ENCODE measurements around the gene FAM171A1.
"Not testable (repeated sequence)": the region's sequence is repeated elsewhere in the genome, so short reads cannot be mapped to it uniquely, and the experiment has no call there.

The FAM171A1 gene

DNA sequence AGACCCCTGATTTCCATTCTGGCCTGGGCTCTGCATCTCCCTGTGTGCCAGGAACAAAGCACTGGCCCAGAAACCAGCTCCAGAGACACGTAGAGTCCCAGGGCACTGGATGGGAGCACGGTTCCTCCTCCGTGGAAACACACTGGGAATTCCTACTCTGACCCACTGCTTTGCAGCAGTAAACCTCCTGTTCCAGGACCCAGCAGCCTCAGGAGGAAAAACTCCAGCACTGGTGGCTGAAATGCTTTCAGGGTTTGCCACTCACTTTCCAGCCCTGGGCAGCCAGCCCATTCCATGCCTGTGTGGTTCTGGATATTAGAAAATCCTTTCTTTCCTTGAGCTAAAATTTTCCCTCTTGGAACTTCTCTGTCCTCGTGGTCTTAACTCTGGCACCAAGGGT is 58.0 kb downstream of the FAM171A1 start:
- no peak overlapping the region for H3K4me3 ChIP-seq (ENCODE audit: low read length)
- no peak overlapping the region for H3K27ac ChIP-seq (ENCODE audit: low read length)
- no peaks in the 10 kb centered on the region for H3K9me3 ChIP-seq (ENCODE audit: insufficient read depth, low read depth, low read length)
- H3K4me1 ChIP-seq (ENCODE audit: insufficient read depth, low read length), result peaks cover 19% of the 10 kb centered on the region; the same call in 1 of the 2 replicates
- no peak overlapping the region for H3K9ac ChIP-seq (ENCODE audit: low read depth, low read length)
- no peaks in the 10 kb centered on the region for H3K36me3 ChIP-seq (ENCODE audit: insufficient read depth, low read depth, low read length)
- H3K27me3 ChIP-seq (ENCODE audit: insufficient read depth, low read length), result no peaks in the 10 kb centered on the region

DNA sequence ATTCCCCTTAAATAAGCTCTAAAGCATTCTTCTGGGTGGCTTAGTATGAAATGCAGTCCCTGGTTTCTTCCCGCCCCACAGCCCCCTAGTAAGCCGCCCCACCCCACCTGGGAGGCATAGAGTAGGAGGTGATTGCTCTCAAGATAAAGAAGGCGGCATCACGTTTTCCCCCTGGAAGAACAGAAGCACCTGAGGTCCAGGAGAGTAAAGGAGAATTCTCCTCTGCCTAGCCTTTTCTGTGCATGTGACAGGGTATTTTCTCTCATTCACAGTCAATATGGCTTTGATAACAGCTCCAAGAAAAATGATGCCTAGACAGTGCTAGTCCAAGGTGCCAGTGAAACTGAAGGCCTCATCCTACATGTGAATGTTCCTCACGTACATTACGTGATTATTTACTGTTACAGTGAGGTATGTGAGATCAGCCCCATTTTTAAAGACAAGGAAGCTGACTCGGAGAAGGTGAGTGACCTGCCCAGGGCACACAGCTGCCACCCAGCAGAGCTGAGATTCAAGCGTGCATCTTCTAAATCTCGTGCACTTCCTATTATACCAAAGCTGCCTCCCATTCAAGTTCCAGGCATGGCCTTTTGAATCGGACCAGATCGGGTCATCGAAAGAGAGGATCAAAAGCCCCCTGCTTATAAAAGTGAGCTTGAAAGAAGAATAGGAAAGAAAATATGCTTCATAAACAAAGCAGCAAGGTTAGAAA is 59.4 kb downstream of the FAM171A1 start:
- Histone ChIP-seq H3K27ac (ENCODE audit: low read length) (no peak overlapping the region), H3K36me3 (ENCODE audit: insufficient read depth, low read depth, low read length) (no peaks in the 10 kb centered on the region), H3K9ac (ENCODE audit: low read depth, low read length) (no peak overlapping the region), H3K27me3 (ENCODE audit: insufficient read depth, low read length) (no peaks in the 10 kb centered on the region), H3K4me1 (ENCODE audit: insufficient read depth, low read length) (peaks cover 18% of the 10 kb centered on the region; the same call in 1 of the 2 replicates), H3K9me3 (ENCODE audit: insufficient read depth, low read depth, low read length) (no peaks in the 10 kb centered on the region), H3K4me3 (ENCODE audit: low read length) (no peak overlapping the region)

DNA sequence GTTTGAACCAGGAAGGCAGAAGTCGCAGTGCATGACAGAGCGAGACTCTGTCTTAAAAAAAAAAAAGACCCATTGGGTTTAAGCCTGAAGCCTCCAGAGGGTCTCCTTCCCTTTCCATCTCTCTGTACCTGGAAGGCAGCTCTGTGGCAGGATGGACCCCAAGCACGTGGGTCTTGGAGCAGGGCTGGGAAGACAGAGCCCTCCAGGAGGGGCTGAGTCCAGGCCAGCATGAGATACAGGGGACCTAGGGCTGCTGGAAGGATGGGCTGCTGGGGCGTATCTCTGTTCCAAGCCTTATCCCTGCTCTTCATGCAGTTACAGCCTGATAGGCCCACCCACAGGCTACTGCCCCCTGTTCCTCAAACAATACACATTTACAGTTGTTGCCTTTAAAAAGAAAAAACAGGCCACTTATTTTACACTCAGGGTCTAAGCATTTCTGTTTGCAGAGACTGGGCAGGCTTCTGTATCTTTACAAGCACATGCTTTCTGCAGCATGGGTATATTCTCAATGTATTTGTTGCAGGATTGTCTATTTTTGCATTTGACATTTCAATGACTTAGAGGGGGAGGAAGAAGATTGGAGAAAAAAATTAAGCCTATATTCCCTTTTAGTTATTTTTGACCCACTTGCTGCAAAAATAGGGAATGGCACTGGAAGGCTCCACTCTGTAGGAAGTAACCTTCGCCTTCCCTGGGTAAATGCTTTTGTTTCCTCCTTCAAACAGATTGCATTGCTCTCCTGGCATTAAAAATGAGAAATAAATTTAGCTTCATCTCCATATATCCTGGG is 60.1 kb downstream of the FAM171A1 start:
- H3K27ac ChIP-seq (ENCODE audit: low read length), result no peak overlapping the region
- H3K9ac ChIP-seq (ENCODE audit: low read depth, low read length), result no peak overlapping the region
- no peaks in the 10 kb centered on the region for H3K9me3 ChIP-seq (ENCODE audit: insufficient read depth, low read depth, low read length)
- H3K27me3 ChIP-seq (ENCODE audit: insufficient read depth, low read length), result no peaks in the 10 kb centered on the region
- H3K4me3 ChIP-seq (ENCODE audit: low read length), result no peak overlapping the region
- H3K36me3 ChIP-seq (ENCODE audit: insufficient read depth, low read depth, low read length), result no peaks in the 10 kb centered on the region
- peaks cover 10% of the 10 kb centered on the region; the same call in 1 of the 2 replicates for H3K4me1 ChIP-seq (ENCODE audit: insufficient read depth, low read length)

GRCh38 chr10:15309221-15309620 is 61.9 kb downstream of the FAM171A1 start:
- H3K9ac ChIP-seq (ENCODE audit: low read depth, low read length), result no peak overlapping the region
- H3K27ac ChIP-seq (ENCODE audit: low read length), result no peak overlapping the region
- H3K4me1 ChIP-seq (ENCODE audit: insufficient read depth, low read length), result peaks cover 4% of the 10 kb centered on the region; the same call in 1 of the 2 replicates
- H3K27me3 ChIP-seq (ENCODE audit: insufficient read depth, low read length), result no peaks in the 10 kb centered on the region
- no peak overlapping the region for H3K4me3 ChIP-seq (ENCODE audit: low read length)
- no peaks in the 10 kb centered on the region for H3K36me3 ChIP-seq (ENCODE audit: insufficient read depth, low read depth, low read length)
- no peaks in the 10 kb centered on the region for H3K9me3 ChIP-seq (ENCODE audit: insufficient read depth, low read depth, low read length)

GRCh38 chr10:15306735-15307280 is 64.3 kb downstream of the FAM171A1 start:
- peaks cover 3% of the 10 kb centered on the region; the same call in 1 of the 2 replicates for H3K4me1 ChIP-seq (ENCODE audit: insufficient read depth, low read length)
- H3K9me3 ChIP-seq (ENCODE audit: insufficient read depth, low read depth, low read length), result no peaks in the 10 kb centered on the region
- H3K27me3 ChIP-seq (ENCODE audit: insufficient read depth, low read length), result no peaks in the 10 kb centered on the region
- H3K4me3 ChIP-seq (ENCODE audit: low read length), result no peak overlapping the region
- no peaks in the 10 kb centered on the region for H3K36me3 ChIP-seq (ENCODE audit: insufficient read depth, low read depth, low read length)
- H3K27ac ChIP-seq (ENCODE audit: low read length), result no peak overlapping the region
- H3K9ac ChIP-seq (ENCODE audit: low read depth, low read length), result no peak overlapping the region

DNA sequence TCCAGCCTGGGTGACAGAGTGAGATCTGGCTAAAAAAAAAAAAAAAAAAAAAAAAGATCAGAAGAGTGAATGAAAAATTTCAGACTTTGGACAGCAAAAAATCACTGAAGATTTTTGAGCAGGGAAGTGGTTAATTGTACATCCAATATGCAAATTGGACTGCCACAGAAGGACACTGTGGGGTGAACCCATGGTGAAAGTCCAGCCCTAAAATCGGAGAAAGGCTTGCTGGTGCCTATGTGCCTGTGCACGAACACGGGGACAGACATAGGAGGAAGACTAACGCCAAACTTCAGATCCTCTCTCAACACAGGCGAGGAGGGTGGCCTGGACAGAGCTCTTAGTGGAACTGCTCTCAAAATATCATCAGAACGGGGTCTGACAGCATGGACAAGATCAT is 65.5 kb downstream of the FAM171A1 start:
- H3K36me3 ChIP-seq (ENCODE audit: insufficient read depth, low read depth, low read length), result no peaks in the 10 kb centered on the region
- H3K27ac ChIP-seq (ENCODE audit: low read length), result no peak overlapping the region
- H3K9ac ChIP-seq (ENCODE audit: low read depth, low read length), result no peak overlapping the region
- H3K9me3 ChIP-seq (ENCODE audit: insufficient read depth, low read depth, low read length), result no peaks in the 10 kb centered on the region
- H3K27me3 ChIP-seq (ENCODE audit: insufficient read depth, low read length), result no peaks in the 10 kb centered on the region
- no peaks in the 10 kb centered on the region for H3K4me1 ChIP-seq (ENCODE audit: insufficient read depth, low read length)
- H3K4me3 ChIP-seq (ENCODE audit: low read length), result no peak overlapping the region

DNA sequence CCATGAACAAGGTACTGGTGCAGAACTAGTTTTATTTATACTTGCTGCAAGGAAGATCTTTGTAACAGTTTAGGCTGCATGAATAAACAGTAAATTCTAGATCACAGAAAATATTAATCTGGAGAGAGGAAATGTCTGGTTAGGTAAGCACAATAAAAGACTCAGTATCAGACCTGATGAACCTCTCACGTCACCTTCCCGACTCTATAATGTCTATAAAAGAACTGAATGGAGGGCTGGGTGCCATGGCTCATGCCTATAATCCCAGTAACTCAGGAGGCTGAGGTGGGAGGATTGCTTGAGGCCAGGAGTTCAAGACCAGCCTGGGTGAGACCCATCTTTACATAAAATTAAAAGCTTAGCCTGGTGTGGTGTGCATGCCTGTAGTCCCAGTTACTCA is 65.9 kb downstream of the FAM171A1 start:
- H3K9me3 ChIP-seq (ENCODE audit: insufficient read depth, low read depth, low read length), result no peaks in the 10 kb centered on the region
- H3K27me3 ChIP-seq (ENCODE audit: insufficient read depth, low read length), result no peaks in the 10 kb centered on the region
- H3K9ac ChIP-seq (ENCODE audit: low read depth, low read length), result no peak overlapping the region
- no peaks in the 10 kb centered on the region for H3K4me1 ChIP-seq (ENCODE audit: insufficient read depth, low read length)
- H3K27ac ChIP-seq (ENCODE audit: low read length), result no peak overlapping the region
- H3K4me3 ChIP-seq (ENCODE audit: low read length), result no peak overlapping the region
- H3K36me3 ChIP-seq (ENCODE audit: insufficient read depth, low read depth, low read length), result no peaks in the 10 kb centered on the region

DNA sequence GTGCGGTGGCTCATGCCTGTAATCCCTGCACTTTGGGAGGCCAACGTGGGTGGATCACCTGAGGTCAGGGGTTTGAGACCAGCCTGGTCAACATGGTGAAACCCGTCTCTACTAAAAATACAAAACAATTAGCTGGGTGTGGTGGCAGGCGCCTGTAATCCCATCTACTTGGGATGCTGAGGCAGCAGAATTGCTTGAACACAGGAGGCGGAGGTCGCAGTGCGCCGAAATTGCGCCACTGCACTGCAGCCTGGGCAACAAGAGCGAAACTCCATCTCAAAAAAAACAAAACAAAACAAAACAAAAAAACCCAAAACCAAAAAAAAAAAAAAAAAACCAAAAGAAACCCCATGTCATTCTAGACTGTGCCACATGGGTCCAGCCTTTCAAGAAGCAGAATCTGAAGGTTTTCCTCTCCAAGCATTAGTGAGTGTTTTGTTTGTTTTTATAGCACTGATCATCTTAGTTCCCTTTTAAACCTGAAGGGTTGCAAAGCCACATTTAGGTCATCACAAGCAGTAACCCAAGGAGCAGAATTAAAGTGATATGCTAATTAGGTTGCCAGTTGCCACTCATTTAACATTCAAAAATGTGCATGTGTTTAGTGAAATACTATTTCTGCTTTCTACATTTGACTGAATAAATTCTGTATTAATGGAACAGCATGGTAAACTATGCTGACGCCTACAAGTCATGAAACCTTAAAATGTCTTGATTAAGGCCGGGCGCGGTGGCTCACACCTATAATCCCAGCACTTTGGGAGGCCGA is 68.7 kb downstream of the FAM171A1 start:
- not testable (repeated sequence) for H3K9ac ChIP-seq (ENCODE audit: low read depth, low read length); H3K4me1 ChIP-seq (ENCODE audit: insufficient read depth, low read length); H3K27me3 ChIP-seq (ENCODE audit: insufficient read depth, low read length); H3K36me3 ChIP-seq (ENCODE audit: insufficient read depth, low read depth, low read length); H3K27ac ChIP-seq (ENCODE audit: low read length); H3K9me3 ChIP-seq (ENCODE audit: insufficient read depth, low read depth, low read length); H3K4me3 ChIP-seq (ENCODE audit: low read length)

- Histone ChIP-seq H3K9ac (ENCODE audit: low read depth, low read length) (no peak overlapping the region), H3K9me3 (ENCODE audit: insufficient read depth, low read depth, low read length) (no peaks in the 10 kb centered on the region), H3K27ac (ENCODE audit: low read length) (no peak overlapping the region), H3K36me3 (ENCODE audit: insufficient read depth, low read depth, low read length) (no peaks in the 10 kb centered on the region), H3K4me1 (ENCODE audit: insufficient read depth, low read length) (no peaks in the 10 kb centered on the region; the same call in 1 of the 2 replicates), H3K4me3 (ENCODE audit: low read length) (no peak overlapping the region), H3K27me3 (ENCODE audit: insufficient read depth, low read length) (no peaks in the 10 kb centered on the region)
Measured at GRCh38 chr10:15300697-15301096, 70.4 kb downstream of the FAM171A1 start.

- H3K27ac ChIP-seq (ENCODE audit: low read length), result no peak overlapping the region
- H3K27me3 ChIP-seq (ENCODE audit: insufficient read depth, low read length), result no peaks in the 10 kb centered on the region
- no peak overlapping the region for H3K4me3 ChIP-seq (ENCODE audit: low read length)
Measured at GRCh38 chr10:15300145-15300544, 70.9 kb downstream of the FAM171A1 start.

GRCh38 chr10:15296701-15297100 is 74.4 kb downstream of the FAM171A1 start:
- Histone ChIP-seq H3K9me3 (ENCODE audit: insufficient read depth, low read depth, low read length) (no peaks in the 10 kb centered on the region), H3K27me3 (ENCODE audit: insufficient read depth, low read length) (no peaks in the 10 kb centered on the region), H3K4me1 (ENCODE audit: insufficient read depth, low read length) (no peaks in the 10 kb centered on the region; the same call in 1 of the 2 replicates), H3K36me3 (ENCODE audit: insufficient read depth, low read depth, low read length) (no peaks in the 10 kb centered on the region), H3K27ac (ENCODE audit: low read length) (no peak overlapping the region), H3K4me3 (ENCODE audit: low read length) (no peak overlapping the region), H3K9ac (ENCODE audit: low read depth, low read length) (no peak overlapping the region)

More at GRCh38 chr10:15300145-15300544, 70.9 kb downstream of the FAM171A1 start:
- Histone ChIP-seq H3K9me3 (ENCODE audit: insufficient read depth, low read depth, low read length) (no peaks in the 10 kb centered on the region), H3K4me1 (ENCODE audit: insufficient read depth, low read length) (no peaks in the 10 kb centered on the region; the same call in 1 of the 2 replicates), H3K36me3 (ENCODE audit: insufficient read depth, low read depth, low read length) (no peaks in the 10 kb centered on the region), H3K9ac (ENCODE audit: low read depth, low read length) (no peak overlapping the region)

Data from iPS-20b (cell line).